K562 (cell line): ENCODE data around the gene LRFN4. TPM values are rescaled to one million over a fixed set of nuclear protein-coding genes. Genes with fewer than 3 reads are reported as not detected.

Source experiments
- BMI1 ChIP-seq: fragments of 150-350 bp; IDR thresholded peaks from 2 replicates; pipeline ENCODE4 v1.6.1; 2014; ENCODE audit warnings: low read length
- HOXB6 ChIP-seq: fragments of 250-450 bp; sonication (Bioruptor Pico); IDR thresholded peaks from 2 replicates; pipeline ENCODE4 v1.5.1; 2022; ENCODE audit warnings: mild to moderate bottlenecking, borderline replicate concordance
- KAT2B ChIP-seq: IDR thresholded peaks from one replicate; pipeline ENCODE4 v1.6.1; 2012; ENCODE audit warnings: low read depth, mild to moderate bottlenecking, control low read depth, inconsistent platforms, low read length, moderate library complexity
- NCOA4 ChIP-seq: fragments of 450-650 bp; IDR thresholded peaks from 2 replicates; pipeline ENCODE4 v1.6.1; 2018; ENCODE audit warnings: mild to moderate bottlenecking; ENCODE audit not compliant: partially characterized antibody
- NCOR1 ChIP-seq: fragments of 450-650 bp; IDR thresholded peaks from 2 replicates; pipeline ENCODE4 v1.6.1; 2016; ENCODE audit warnings: mild to moderate bottlenecking, moderate library complexity
- PTTG1 ChIP-seq: fragments of 450-650 bp; IDR thresholded peaks from 2 replicates; pipeline ENCODE4 v1.6.1; 2016; ENCODE audit warnings: low read depth, mild to moderate bottlenecking, missing genetic modification characterization, missing compliant biosample characterization
- RHOXF2B ChIP-seq: fragments of 250-450 bp; sonication (Bioruptor Pico); conservative IDR thresholded peaks from 2 replicates; pipeline ENCODE4 v1.5.1; 2021
- SRSF7 ChIP-seq: fragments of 200-400 bp; formaldehyde crosslinking; optimal IDR thresholded peaks from 2 replicates; pipeline ENCODE3; 2017; ENCODE audit warnings: mild to moderate bottlenecking, low read depth, low read length
- TAF7 ChIP-seq: fragments of 450-650 bp; IDR thresholded peaks from 2 replicates; pipeline ENCODE4 v1.6.1; 2016; ENCODE audit warnings: missing genetic modification characterization, missing compliant biosample characterization
- ZNF316 ChIP-seq: fragments of 450-650 bp; IDR thresholded peaks from 2 replicates; pipeline ENCODE4 v1.6.1; 2016
- ZNF644 ChIP-seq: fragments of 200-800 bp; sonication (Bioruptor generic); IDR thresholded peaks from 2 replicates; pipeline ENCODE4 v1.6.1; 2016; ENCODE audit warnings: low read depth, missing genetic modification characterization, missing compliant biosample characterization
- polyA plus RNA-seq, 8 experiments: library from polyadenylated mRNA; depleted of rRNA in 4 of 8; stranded (reverse) in 5 of 8; unstranded in 3 of 8; fragments of >200 nt; fragmentation: Nextera tagmentation in 2 of 8; fragmentation: Illumina TruSeq in 1 of 8; extraction: Ambion mirVana in 2 of 8; extraction: Trizol in 1 of 8; gene quantifications; 2 replicates each; pipeline versions ENCODE4 v1.2.1 to v1.2.3, GENCODE V29; 2011 to 2014; ENCODE audit warnings: inconsistent platforms in 1 of 8, missing spikeins in 1 of 8
- total RNA-seq, 7 experiments: library from RNA; depleted of rRNA in 6 of 7; stranded (reverse); fragments of >200 nt in 6 of 7; fragmentation: Illumina TruSeq in 2 of 7; extraction: Trizol in 2 of 7; gene quantifications; 2 replicates each; pipeline versions ENCODE4 v1.2.1 to v1.2.3, GENCODE V29; 2011 to 2021; ENCODE audit warnings: low replicate concordance in 1 of 7
- TF ChIP-seq, protein P1 (sequence below): conservative IDR thresholded peaks from 2 replicates; pipeline ENCODE4 v1.6.1; 2011; ENCODE audit warnings: low read depth, mild to moderate bottlenecking, low read length; ENCODE audit not compliant: control insufficient read depth
- TF ChIP-seq, protein P2 (sequence below), 2 experiments: fragments of 250-450 bp in 1 of 2; fragments of 450-650 bp in 1 of 2; sonication (Bioruptor Pico) in 1 of 2; IDR thresholded peaks; 2 replicates each; pipeline versions ENCODE4 v1.6.1 to v1.8.0; 2016 to 2021; ENCODE audit warnings: mild to moderate bottlenecking in 2 of 2, moderate library complexity in 2 of 2, missing compliant biosample characterization in 1 of 2, missing genetic modification characterization in 1 of 2
- TF ChIP-seq, protein P3 (sequence below): fragments of 250-450 bp; sonication (Bioruptor Pico); IDR thresholded peaks from 2 replicates; pipeline ENCODE4 v1.4.0; 2020; ENCODE audit warnings: borderline replicate concordance
- TF ChIP-seq, protein P4 (sequence below): fragments of 450-650 bp; IDR thresholded peaks from 2 replicates; pipeline ENCODE4 v1.7.1; 2018; ENCODE audit warnings: mild to moderate bottlenecking, low read depth; ENCODE audit not compliant: partially characterized antibody
- TF ChIP-seq, protein P5 (sequence below): fragments of 450-650 bp; IDR thresholded peaks from 2 replicates; pipeline ENCODE4 v1.6.1; 2016; ENCODE audit warnings: missing biosample characterization, missing genetic modification characterization

The LRFN4 gene
- total and polyA plus RNA-seq, 9 of the 15 experiments (the other 6 are each of a cell fraction or from before 2014, with no cell fraction given) = 0.10 to 60.1 (median 6.7) TPM

DNA sequence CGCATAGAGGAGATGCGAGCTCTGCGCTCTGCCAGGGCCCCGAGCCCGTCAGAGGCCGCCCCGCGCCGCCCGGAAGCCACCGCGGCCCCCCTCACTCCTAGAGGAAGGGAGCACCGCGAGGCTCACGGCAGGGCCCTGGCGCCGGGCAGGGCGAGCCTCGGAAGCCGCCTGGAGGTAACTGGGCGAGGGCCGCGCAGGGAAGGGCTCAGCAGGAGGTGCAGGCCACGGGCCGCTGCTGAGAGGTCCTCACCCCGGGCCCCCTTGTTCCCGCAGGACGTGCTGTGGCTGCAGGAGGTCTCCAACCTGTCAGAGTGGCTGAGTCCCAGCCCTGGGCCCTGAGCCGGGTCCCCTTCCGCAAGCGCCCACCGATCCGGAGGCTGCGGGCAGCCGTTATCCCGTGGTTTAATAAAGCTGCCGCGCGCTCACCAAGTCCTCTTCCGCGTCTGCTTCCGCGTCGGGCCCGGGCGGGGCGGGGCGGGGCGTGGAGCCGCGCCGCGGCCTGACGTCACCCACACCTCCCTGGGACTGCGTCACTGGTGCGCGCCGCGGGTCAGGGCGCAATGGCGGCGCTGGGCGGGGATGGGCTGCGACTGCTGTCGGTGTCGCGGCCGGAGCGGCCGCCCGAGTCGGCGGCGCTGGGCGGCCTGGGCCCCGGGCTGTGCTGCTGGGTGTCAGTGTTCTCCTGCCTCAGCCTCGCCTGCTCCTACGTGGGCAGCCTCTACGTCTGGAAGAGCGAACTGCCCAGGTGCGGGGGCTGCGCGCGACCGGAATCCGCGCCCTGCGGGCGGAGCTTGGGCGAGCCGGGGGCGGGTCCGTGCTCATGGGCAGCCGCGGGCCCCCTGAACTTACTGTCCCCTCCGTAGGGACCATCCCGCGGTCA lies 13.7 kb upstream of the LRFN4 start, which contains the start of gene RCE1 (continued):
- TF ChIP-seq, protein P1, sequence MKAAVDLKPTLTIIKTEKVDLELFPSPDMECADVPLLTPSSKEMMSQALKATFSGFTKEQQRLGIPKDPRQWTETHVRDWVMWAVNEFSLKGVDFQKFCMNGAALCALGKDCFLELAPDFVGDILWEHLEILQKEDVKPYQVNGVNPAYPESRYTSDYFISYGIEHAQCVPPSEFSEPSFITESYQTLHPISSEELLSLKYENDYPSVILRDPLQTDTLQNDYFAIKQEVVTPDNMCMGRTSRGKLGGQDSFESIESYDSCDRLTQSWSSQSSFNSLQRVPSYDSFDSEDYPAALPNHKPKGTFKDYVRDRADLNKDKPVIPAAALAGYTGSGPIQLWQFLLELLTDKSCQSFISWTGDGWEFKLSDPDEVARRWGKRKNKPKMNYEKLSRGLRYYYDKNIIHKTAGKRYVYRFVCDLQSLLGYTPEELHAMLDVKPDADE = peak; percentile 92
- TF ChIP-seq, protein P2, sequence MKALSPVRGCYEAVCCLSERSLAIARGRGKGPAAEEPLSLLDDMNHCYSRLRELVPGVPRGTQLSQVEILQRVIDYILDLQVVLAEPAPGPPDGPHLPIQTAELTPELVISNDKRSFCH (CRISPR knock-in tag; IDR thresholded peaks at IDR 0.05) = no peak
- TF ChIP-seq, protein P2 (tag; IDR thresholded peaks at IDR 0.05) = 0 out of 2 replicates have a peak, but pooled peaks have one; percentile 83
- TF ChIP-seq RHOXF2B (CRISPR knock-in tag) = no peak
- TF ChIP-seq ZNF316 = no peak
- no peak for TF ChIP-seq SRSF7
- TF ChIP-seq, protein P3, sequence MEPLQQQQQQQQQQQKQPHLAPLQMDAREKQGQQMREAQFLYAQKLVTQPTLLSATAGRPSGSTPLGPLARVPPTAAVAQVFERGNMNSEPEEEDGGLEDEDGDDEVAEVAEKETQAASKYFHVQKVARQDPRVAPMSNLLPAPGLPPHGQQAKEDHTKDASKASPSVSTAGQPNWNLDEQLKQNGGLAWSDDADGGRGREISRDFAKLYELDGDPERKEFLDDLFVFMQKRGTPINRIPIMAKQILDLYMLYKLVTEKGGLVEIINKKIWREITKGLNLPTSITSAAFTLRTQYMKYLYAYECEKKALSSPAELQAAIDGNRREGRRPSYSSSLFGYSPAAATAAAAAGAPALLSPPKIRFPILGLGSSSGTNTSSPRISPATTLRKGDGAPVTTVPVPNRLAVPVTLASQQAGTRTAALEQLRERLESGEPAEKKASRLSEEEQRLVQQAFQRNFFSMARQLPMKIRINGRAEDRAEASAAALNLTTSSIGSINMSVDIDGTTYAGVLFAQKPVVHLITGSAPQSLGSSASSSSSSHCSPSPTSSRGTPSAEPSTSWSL = 0 out of 2 replicates have a peak, but pooled peaks have one; percentile 48
- TF ChIP-seq PTTG1 (tag) = no peak
- TF ChIP-seq NCOA4 = no peak
- TF ChIP-seq ZNF644 (tag) = 0 out of 2 replicates have a peak, but pooled peaks have one; percentile 52
- TF ChIP-seq NCOR1 = 0 out of 2 replicates have a peak, but pooled peaks have one; percentile 15
- TF ChIP-seq, protein P4, sequence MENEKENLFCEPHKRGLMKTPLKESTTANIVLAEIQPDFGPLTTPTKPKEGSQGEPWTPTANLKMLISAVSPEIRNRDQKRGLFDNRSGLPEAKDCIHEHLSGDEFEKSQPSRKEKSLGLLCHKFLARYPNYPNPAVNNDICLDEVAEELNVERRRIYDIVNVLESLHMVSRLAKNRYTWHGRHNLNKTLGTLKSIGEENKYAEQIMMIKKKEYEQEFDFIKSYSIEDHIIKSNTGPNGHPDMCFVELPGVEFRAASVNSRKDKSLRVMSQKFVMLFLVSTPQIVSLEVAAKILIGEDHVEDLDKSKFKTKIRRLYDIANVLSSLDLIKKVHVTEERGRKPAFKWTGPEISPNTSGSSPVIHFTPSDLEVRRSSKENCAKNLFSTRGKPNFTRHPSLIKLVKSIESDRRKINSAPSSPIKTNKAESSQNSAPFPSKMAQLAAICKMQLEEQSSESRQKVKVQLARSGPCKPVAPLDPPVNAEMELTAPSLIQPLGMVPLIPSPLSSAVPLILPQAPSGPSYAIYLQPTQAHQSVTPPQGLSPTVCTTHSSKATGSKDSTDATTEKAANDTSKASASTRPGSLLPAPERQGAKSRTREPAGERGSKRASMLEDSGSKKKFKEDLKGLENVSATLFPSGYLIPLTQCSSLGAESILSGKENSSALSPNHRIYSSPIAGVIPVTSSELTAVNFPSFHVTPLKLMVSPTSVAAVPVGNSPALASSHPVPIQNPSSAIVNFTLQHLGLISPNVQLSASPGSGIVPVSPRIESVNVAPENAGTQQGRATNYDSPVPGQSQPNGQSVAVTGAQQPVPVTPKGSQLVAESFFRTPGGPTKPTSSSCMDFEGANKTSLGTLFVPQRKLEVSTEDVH = peak; percentile 77
- TF ChIP-seq, protein P5, sequence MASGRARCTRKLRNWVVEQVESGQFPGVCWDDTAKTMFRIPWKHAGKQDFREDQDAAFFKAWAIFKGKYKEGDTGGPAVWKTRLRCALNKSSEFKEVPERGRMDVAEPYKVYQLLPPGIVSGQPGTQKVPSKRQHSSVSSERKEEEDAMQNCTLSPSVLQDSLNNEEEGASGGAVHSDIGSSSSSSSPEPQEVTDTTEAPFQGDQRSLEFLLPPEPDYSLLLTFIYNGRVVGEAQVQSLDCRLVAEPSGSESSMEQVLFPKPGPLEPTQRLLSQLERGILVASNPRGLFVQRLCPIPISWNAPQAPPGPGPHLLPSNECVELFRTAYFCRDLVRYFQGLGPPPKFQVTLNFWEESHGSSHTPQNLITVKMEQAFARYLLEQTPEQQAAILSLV = no peak
- TF ChIP-seq KAT2B = no peak
- no peak for TF ChIP-seq HOXB6
- no peak for TF ChIP-seq TAF7 (tag)
- TF ChIP-seq BMI1 = no peak
